HepG2 (cell line): Measurements from ENCODE around the gene AMIGO3. TPM values are rescaled to one million over a fixed set of nuclear protein-coding genes. Genes with fewer than 3 reads are reported as not detected.
A peak's percentile ranks its signal among the peaks of the same experiment; 100 is the strongest.

Experiments used
- ARID4A ChIP-seq: sonication (generic); formaldehyde crosslinking; IDR thresholded peaks from 2 replicates; pipeline ENCODE4 v1.5.0; 2020; ENCODE audit warnings: mild to moderate bottlenecking, missing genetic modification reagents, borderline replicate concordance
- DMAP1 ChIP-seq: IDR thresholded peaks from 2 replicates; pipeline ENCODE4 v1.6.1; 2016
- EP300 ChIP-seq, 3 experiments: sonication (generic) in 1 of 3; formaldehyde crosslinking in 1 of 3; IDR thresholded peaks; 2 replicates each; pipeline versions ENCODE4 v1.5.1 to v1.6.1; 2011 to 2020; ENCODE audit warnings: low read depth in 2 of 3, low read length in 2 of 3, borderline replicate concordance in 1 of 3, improper control_type of control experiment in 1 of 3, mild to moderate bottlenecking in 1 of 3, missing genetic modification reagents in 1 of 3, moderate library complexity in 1 of 3
- KLF12 ChIP-seq: sonication (generic); formaldehyde crosslinking; IDR thresholded peaks from 2 replicates; pipeline ENCODE4 v1.4.0; 2020; ENCODE audit warnings: missing genetic modification reagents, borderline replicate concordance
- LCORL ChIP-seq, 2 experiments: fragments of 450-650 bp in 1 of 2; sonication (generic) in 1 of 2; formaldehyde crosslinking in 1 of 2; IDR thresholded peaks; 2 replicates each; pipeline versions ENCODE4 v1.5.0 to v1.6.1; 2017 to 2020; ENCODE audit warnings: antibody characterized with exemption in 1 of 2, missing genetic modification reagents in 1 of 2
- NAIF1 ChIP-seq: sonication (generic); formaldehyde crosslinking; IDR thresholded peaks from 2 replicates; pipeline ENCODE4 v1.5.0; 2020; ENCODE audit warnings: mild to moderate bottlenecking, missing genetic modification reagents, borderline replicate concordance
- NCOA2 ChIP-seq: sonication (generic); formaldehyde crosslinking; IDR thresholded peaks from 2 replicates; pipeline ENCODE4 v1.8.0; 2022; ENCODE audit warnings: inconsistent platforms
- NRL ChIP-seq: sonication (generic); formaldehyde crosslinking; IDR thresholded peaks from 2 replicates; pipeline ENCODE4 v1.5.0; 2020; ENCODE audit warnings: missing genetic modification reagents, mild to moderate bottlenecking, moderate library complexity, borderline replicate concordance
- PITX1 ChIP-seq: sonication (generic); formaldehyde crosslinking; IDR thresholded peaks from 2 replicates; pipeline ENCODE4 v1.5.1; 2020; ENCODE audit warnings: mild to moderate bottlenecking, missing genetic modification reagents
- PPARG ChIP-seq: conservative IDR thresholded peaks from 2 replicates; pipeline ENCODE4 v1.6.1; 2016; ENCODE audit warnings: missing biosample characterization, missing genetic modification reagents
- SALL1 ChIP-seq: sonication (generic); formaldehyde crosslinking; IDR thresholded peaks from 2 replicates; pipeline ENCODE4 v1.8.0; 2022; ENCODE audit warnings: mild to moderate bottlenecking, missing genetic modification reagents
- SMAD1 ChIP-seq: sonication (generic); formaldehyde crosslinking; IDR thresholded peaks from 2 replicates; pipeline ENCODE4 v1.4.0; 2020; ENCODE audit warnings: missing genetic modification reagents, low read depth, mild to moderate bottlenecking, borderline replicate concordance
- SNAPC2 ChIP-seq: sonication (generic); formaldehyde crosslinking; IDR thresholded peaks from 2 replicates; pipeline ENCODE4 v1.8.1; 2022; ENCODE audit warnings: mild to moderate bottlenecking, missing genetic modification reagents
- SP2 ChIP-seq: sonication (generic); formaldehyde crosslinking; IDR thresholded peaks from 2 replicates; pipeline ENCODE4 v1.5.1; 2020; ENCODE audit warnings: mild to moderate bottlenecking, missing genetic modification reagents
- YY1 ChIP-seq: IDR thresholded peaks from 2 replicates; pipeline ENCODE4 v1.6.1; 2011; ENCODE audit warnings: low read length, low read depth, moderate library complexity, mild to moderate bottlenecking; ENCODE audit not compliant: insufficient read depth, insufficient replicate concordance
- ZBTB42 ChIP-seq: sonication (generic); formaldehyde crosslinking; IDR thresholded peaks from 2 replicates; pipeline ENCODE4 v1.5.0; 2020; ENCODE audit warnings: mild to moderate bottlenecking, missing genetic modification reagents
- ZBTB43 ChIP-seq: sonication (generic); formaldehyde crosslinking; conservative IDR thresholded peaks from 2 replicates; pipeline ENCODE4 v1.4.0; 2020; ENCODE audit warnings: missing genetic modification reagents
- ZFP41 ChIP-seq: sonication (generic); formaldehyde crosslinking; IDR thresholded peaks from 2 replicates; pipeline ENCODE4 v1.4.0; 2020; ENCODE audit warnings: mild to moderate bottlenecking, missing genetic modification reagents, borderline replicate concordance
- ZNF101 ChIP-seq: sonication (generic); formaldehyde crosslinking; IDR thresholded peaks from 2 replicates; pipeline ENCODE4 v1.4.0; 2020; ENCODE audit warnings: mild to moderate bottlenecking, low read depth, missing genetic modification reagents, borderline replicate concordance
- ZNF34 ChIP-seq: sonication (generic); formaldehyde crosslinking; IDR thresholded peaks from 2 replicates; pipeline ENCODE4 v1.4.0; 2020; ENCODE audit warnings: mild to moderate bottlenecking, missing genetic modification reagents, borderline replicate concordance
- ZNF713 ChIP-seq: sonication (generic); formaldehyde crosslinking; IDR thresholded peaks from 2 replicates; pipeline ENCODE4 v1.4.0; 2020; ENCODE audit warnings: mild to moderate bottlenecking, missing genetic modification reagents
- ZNF782 ChIP-seq: sonication (generic); formaldehyde crosslinking; IDR thresholded peaks from 2 replicates; pipeline ENCODE4 v1.4.0; 2020; ENCODE audit warnings: missing genetic modification reagents, mild to moderate bottlenecking, borderline replicate concordance
- ZNF891 ChIP-seq: sonication (generic); formaldehyde crosslinking; IDR thresholded peaks from 2 replicates; pipeline ENCODE4 v1.5.0; 2020; ENCODE audit warnings: mild to moderate bottlenecking, missing genetic modification reagents
- polyA plus RNA-seq, 8 experiments: library from polyadenylated mRNA; depleted of rRNA in 3 of 8; stranded (reverse) in 7 of 8; unstranded in 1 of 8; fragments of >200 nt; fragmentation: Illumina TruSeq in 4 of 8; extraction: Trizol in 4 of 8; gene quantifications; 2 replicates each; pipeline versions ENCODE4 v1.2.1 to v1.2.3, GENCODE V29; 2011 to 2016; ENCODE audit warnings: low read depth in 4 of 8, missing spikeins in 1 of 8, mixed read lengths in 1 of 8; ENCODE audit not compliant: insufficient read depth in 1 of 8
- total RNA-seq, 5 experiments: library from RNA; depleted of rRNA; stranded (reverse); fragments of >200 nt; fragmentation: Illumina TruSeq; extraction: Trizol; gene quantifications; 2 replicates each; pipeline ENCODE4 v1.2.3, GENCODE V29; 2016; ENCODE audit warnings: low read depth in 1 of 5

AMIGO3 gene
- total and polyA plus RNA-seq, 2 of the 13 experiments (the other 11 are each of a cell fraction or from before 2014, with no cell fraction given) = 0.35 TPM; not detected in 1

- TF ChIP-seq ZBTB43 = no peak
- peak; percentile 62 for TF ChIP-seq SALL1 (CRISPR knock-in tag)
- TF ChIP-seq YY1 = no peak
- 0 out of 2 replicates have a peak, but pooled peaks have one; percentile 19 for TF ChIP-seq NAIF1 (CRISPR knock-in tag)
- TF ChIP-seq NRL = peak; percentile 84; the same call in 1 of the 2 replicates
- peak; percentile 78; the same call in 1 of the 2 replicates for TF ChIP-seq ZNF782 (CRISPR knock-in tag)
- 0 out of 2 replicates have a peak, but pooled peaks have one; percentile 22 for TF ChIP-seq ZNF101 (CRISPR knock-in tag)
- no peak for TF ChIP-seq KLF12 (CRISPR knock-in tag)
- TF ChIP-seq SP2 (CRISPR knock-in tag) = peak; percentile 81
- TF ChIP-seq DMAP1 (CRISPR knock-in tag) = peak; percentile 71
- TF ChIP-seq ZFP41 (CRISPR knock-in tag) = no peak
- TF ChIP-seq ARID4A (CRISPR knock-in tag) = peak; percentile 98; the same call in 1 of the 2 replicates
- no peak for TF ChIP-seq PITX1 (CRISPR knock-in tag)
- no peak for TF ChIP-seq ZNF34 (CRISPR knock-in tag)
- TF ChIP-seq LCORL (IDR thresholded peaks at IDR 0.05) = no peak
- TF ChIP-seq LCORL (CRISPR knock-in tag; IDR thresholded peaks at IDR 0.05) = peak; percentile 40; the same call in 1 of the 2 replicates
- TF ChIP-seq NCOA2 (CRISPR knock-in tag) = peak; percentile 10; the same call in 1 of the 2 replicates
- TF ChIP-seq EP300 (IDR thresholded peaks at IDR 0.05; ENCODE audit: low read depth in 2 of 2, low read length in 2 of 2) = no peak
- no peak; the same call in 1 of the 2 replicates for TF ChIP-seq EP300 (CRISPR knock-in tag; IDR thresholded peaks at IDR 0.05; ENCODE audit: borderline replicate concordance)
- TF ChIP-seq ZBTB42 (CRISPR knock-in tag) = 0 out of 2 replicates have a peak, but pooled peaks have one; percentile 50
- peak; percentile 38; the same call in 1 of the 2 replicates for TF ChIP-seq ZNF713
- peak; percentile 51; the same call in 1 of the 2 replicates for TF ChIP-seq ZNF891 (CRISPR knock-in tag)
- TF ChIP-seq SMAD1 (CRISPR knock-in tag) = no peak
- TF ChIP-seq PPARG (CRISPR knock-in tag) = no peak
- no peak for TF ChIP-seq SNAPC2 (CRISPR knock-in tag)
These were observed 4.4 kb upstream of the AMIGO3 start, which contains the start of gene GMPPB (continued) for GRCh38 chr3:49723628-49724551.
